Sigmoid colon (tissue), 7 donors: ENCODE measurements around the gene NPTX1. TPM values are rescaled to one million over a fixed set of nuclear protein-coding genes. Genes with fewer than 3 reads are reported as not detected.

Source experiments
- DNase-seq: peaks from one replicate; pipeline ENCODE4 v3.0.0-alpha.2; 2019
- H3K27ac ChIP-seq, 4 donors: fragments of 200-600 bp; sonication (generic); one replicate each; pipeline ENCODE4 v1.5.1; 2016 to 2019; ENCODE audit warnings: mild to moderate bottlenecking in 1 of 4
- H3K27me3 ChIP-seq, 3 donors: fragments of 200-600 bp; sonication (generic); one replicate each; pipeline ENCODE4 v1.5.1; 2019; ENCODE audit warnings: mild to moderate bottlenecking in 1 of 3
- H3K36me3 ChIP-seq, 4 donors: fragments of 200-600 bp; sonication (generic); one replicate each; pipeline ENCODE4 v1.5.1; 2016 to 2019
- H3K4me1 ChIP-seq, 4 donors: fragments of 200-600 bp; sonication (generic); one replicate each; pipeline ENCODE4 v1.5.1; 2017 to 2019
- H3K4me3 ChIP-seq, 4 donors: fragments of 200-600 bp; sonication (generic); one replicate each; pipeline ENCODE4 v1.5.1; 2017 to 2019; ENCODE audit warnings: mild to moderate bottlenecking in 2 of 4, moderate library complexity in 1 of 4
- H3K9me3 ChIP-seq, 4 donors: fragments of 200-600 bp in 3 of 4; sonication (generic) in 3 of 4; one replicate each; pipeline versions ENCODE4 v1.5.1 to v1.6.1; 2013 to 2019
- CTCF ChIP-seq, 4 experiments: fragments of 450-650 bp in 3 of 4; fragments of 200-600 bp in 1 of 4; IDR thresholded peaks; one replicate each; pipeline ENCODE4 v1.5.1; 2016 to 2019; ENCODE audit warnings: antibody characterized with exemption in 4 of 4, mild to moderate bottlenecking in 3 of 4, moderate library complexity in 2 of 4
- EP300 ChIP-seq, 4 donors: sonication (generic); formaldehyde crosslinking; IDR thresholded peaks; one replicate each; pipeline ENCODE4 v1.6.1; 2017; ENCODE audit warnings: antibody characterized with exemption in 4 of 4
- POLR2A ChIP-seq, 2 donors: fragments of 450-650 bp; IDR thresholded peaks; one replicate each; pipeline ENCODE4 v1.6.1; 2016; ENCODE audit warnings: antibody characterized with exemption in 2 of 2, mild to moderate bottlenecking in 2 of 2, moderate library complexity in 2 of 2
- POLR2AphosphoS5 ChIP-seq, 4 donors: sonication (generic); formaldehyde crosslinking; IDR thresholded peaks; one replicate each; pipeline ENCODE4 v1.6.1; 2017; ENCODE audit warnings: antibody characterized with exemption in 4 of 4
- WGBS, 2 donors: extraction: QIAGEN DNeasy Blood & Tissue Kit; methylation state at CpG; one replicate each; pipeline ENCODE4 v1.1.7; 2013; 5-methylcytosine and 5-hydroxymethylcytosine counted together
- intact Hi-C: fragments of 100-400 bp; cut with DNase I; formaldehyde crosslinking; loops from one replicate; pipeline ENCODE4 v1.15.1; 2023
- polyA plus RNA-seq, 3 donors: library from polyadenylated mRNA; stranded (reverse); fragments of 200-250 nt; gene quantifications; one replicate each; pipeline ENCODE4 v1.2.3, GENCODE V29; 2013
- total RNA-seq, 4 donors: library from RNA; depleted of rRNA; stranded (reverse); fragments of >200 nt; gene quantifications; one replicate each; pipeline ENCODE4 v1.1.0, GENCODE V29; 2016
- donor health status: healthy with polysubstance abuse.
- donor health status: Bipolar disorder and iron deficiency.
- donor health status: healthy.

NPTX1 gene
- total and polyA plus RNA-seq, 7 donors, result 0.60 to 67.3 (median 36.9) TPM

DNA sequence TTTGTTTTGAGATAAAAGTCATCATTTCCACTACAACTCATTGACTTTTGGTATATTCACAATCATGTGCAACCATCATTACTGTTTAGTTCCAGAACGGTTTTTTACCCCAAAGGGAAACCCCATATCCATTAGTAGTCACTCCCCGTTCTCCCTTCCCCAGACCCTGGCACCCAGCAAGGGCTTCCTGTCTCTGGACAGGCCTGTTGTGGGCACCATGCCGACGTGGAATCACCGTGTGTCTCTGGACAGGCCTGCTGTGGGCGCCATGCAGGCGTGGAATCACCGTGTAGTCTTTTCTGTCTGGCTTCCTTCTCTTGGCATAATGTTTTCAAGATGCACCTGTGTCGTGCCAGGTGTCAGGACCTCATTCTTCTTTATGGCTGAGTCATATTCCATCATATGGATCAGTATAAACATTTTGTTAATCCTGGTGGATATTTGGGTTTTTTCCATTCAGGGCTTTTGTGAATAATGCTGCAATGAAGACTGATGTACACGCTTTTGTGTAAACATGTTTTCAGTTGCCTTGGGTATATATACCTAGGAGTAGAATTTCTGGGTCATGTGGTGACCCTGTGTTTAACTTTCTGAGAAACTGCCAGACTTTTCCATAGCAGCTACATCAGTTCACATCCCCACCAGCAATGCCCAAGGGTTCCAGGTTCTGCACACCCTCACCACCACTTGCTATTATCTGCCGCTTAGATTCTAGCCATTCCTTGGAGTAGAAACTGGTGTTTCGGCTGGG lies 42.3 kb downstream of the NPTX1 start:
- Histone ChIP-seq H3K4me3 (no peak overlapping the region), H3K27ac (no peak overlapping the region), H3K36me3 (peaks cover 0 to 16% (median 3%) of the 10 kb centered on the region in 4 donors), H3K4me1 (no peaks in the 10 kb centered on the region), H3K27me3 (no peaks in the 10 kb centered on the region), H3K9me3 (no peaks in the 10 kb centered on the region)
- DNase-seq, result no peak
- TF ChIP-seq POLR2AphosphoS5 (IDR thresholded peaks at IDR 0.05) (no peak), POLR2A (IDR thresholded peaks at IDR 0.05) (no peak)
- WGBS, 2 donors, result 79 to 81% methylated on average over 12 of the region's 12 CpGs
- intact Hi-C loops, result no loop called here

- Histone ChIP-seq H3K4me3 (no peak overlapping the region), H3K36me3 (peaks cover 0 to 25% (median 3%) of the 10 kb centered on the region in 4 donors), H3K27me3 (no peaks in the 10 kb centered on the region), H3K27ac (no peak overlapping the region), H3K9me3 (no peaks in the 10 kb centered on the region), H3K4me1 (no peaks in the 10 kb centered on the region)
- intact Hi-C loops, result no loop called here
- 87 to 89% methylated on average over 6 of the region's 6 CpGs for WGBS, 2 donors
- no peak for DNase-seq
- TF ChIP-seq POLR2AphosphoS5 (IDR thresholded peaks at IDR 0.05) (no peak), CTCF (IDR thresholded peaks at IDR 0.05) (no peak), EP300 (IDR thresholded peaks at IDR 0.05) (no peak)
Observed at GRCh38 chr17:80432961-80433550, 43.4 kb downstream of the NPTX1 start.

DNA sequence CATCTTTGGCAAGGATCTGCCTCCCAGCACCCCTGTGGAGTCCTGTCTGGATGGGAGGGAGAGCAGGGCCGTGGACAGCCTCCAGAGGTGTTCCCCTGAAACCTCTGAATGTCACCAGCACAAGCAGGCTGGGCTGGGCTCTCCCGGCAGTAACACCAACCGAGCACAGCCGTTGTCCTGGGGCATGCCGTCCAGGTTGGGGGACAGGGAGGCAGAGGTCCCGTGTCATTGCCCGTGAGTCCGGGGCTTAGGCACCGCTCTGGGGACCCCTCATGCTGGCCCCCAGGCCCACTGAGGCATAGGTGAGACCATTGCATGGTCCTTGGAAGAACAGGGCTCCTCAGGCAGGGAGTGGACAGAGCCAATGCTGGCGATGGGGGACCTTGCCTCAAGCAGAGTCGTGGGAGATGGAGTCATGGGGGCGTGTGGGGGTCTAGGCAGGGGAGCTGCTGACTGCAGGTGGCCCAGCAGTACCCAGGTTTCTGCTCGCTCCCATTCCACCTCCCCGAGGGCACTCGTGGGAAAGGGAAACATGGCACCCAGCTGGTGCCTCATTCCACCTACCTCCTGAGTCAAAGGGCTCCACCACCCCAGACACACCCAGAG lies 44.0 kb downstream of the NPTX1 start:
- H3K27me3 ChIP-seq, result no peaks in the 10 kb centered on the region
- H3K4me3 ChIP-seq, result no peak overlapping the region
- H3K36me3 ChIP-seq, result peaks cover 0 to 31% (median 3%) of the 10 kb centered on the region in 4 donors
- intact Hi-C loops, result no loop called here
- WGBS, 2 donors, result 85 to 86% methylated on average over 15 of the region's 15 CpGs
- no peak for TF ChIP-seq EP300 (IDR thresholded peaks at IDR 0.05)
- no peak for TF ChIP-seq POLR2AphosphoS5 (IDR thresholded peaks at IDR 0.05)
- no peak for TF ChIP-seq POLR2A (IDR thresholded peaks at IDR 0.05)
- peaks cover 0 to under 1% (median 0%) of the 10 kb centered on the region in 4 donors for H3K4me1 ChIP-seq
- no peaks in the 10 kb centered on the region for H3K9me3 ChIP-seq
- no peak overlapping the region for H3K27ac ChIP-seq
- DNase-seq, result no peak

- TF ChIP-seq CTCF (IDR thresholded peaks at IDR 0.05) (no peak), POLR2A (IDR thresholded peaks at IDR 0.05) (no peak), EP300 (IDR thresholded peaks at IDR 0.05) (no peak)
- Histone ChIP-seq H3K9me3 (no peaks in the 10 kb centered on the region), H3K4me3 (no peak overlapping the region), H3K27ac (no peak overlapping the region), H3K27me3 (no peaks in the 10 kb centered on the region), H3K4me1 (peaks cover 0 to 9% (median 8%) of the 10 kb centered on the region in 4 donors), H3K36me3 (peaks cover 0 to 31% (median 3%) of the 10 kb centered on the region in 4 donors)
- 91 to 93% methylated on average over 29 of the region's 29 CpGs for WGBS, 2 donors
- no peak for DNase-seq
- intact Hi-C loops, result no loop called here
Observed at GRCh38 chr17:80431246-80432195, 44.9 kb downstream of the NPTX1 start.

DNA sequence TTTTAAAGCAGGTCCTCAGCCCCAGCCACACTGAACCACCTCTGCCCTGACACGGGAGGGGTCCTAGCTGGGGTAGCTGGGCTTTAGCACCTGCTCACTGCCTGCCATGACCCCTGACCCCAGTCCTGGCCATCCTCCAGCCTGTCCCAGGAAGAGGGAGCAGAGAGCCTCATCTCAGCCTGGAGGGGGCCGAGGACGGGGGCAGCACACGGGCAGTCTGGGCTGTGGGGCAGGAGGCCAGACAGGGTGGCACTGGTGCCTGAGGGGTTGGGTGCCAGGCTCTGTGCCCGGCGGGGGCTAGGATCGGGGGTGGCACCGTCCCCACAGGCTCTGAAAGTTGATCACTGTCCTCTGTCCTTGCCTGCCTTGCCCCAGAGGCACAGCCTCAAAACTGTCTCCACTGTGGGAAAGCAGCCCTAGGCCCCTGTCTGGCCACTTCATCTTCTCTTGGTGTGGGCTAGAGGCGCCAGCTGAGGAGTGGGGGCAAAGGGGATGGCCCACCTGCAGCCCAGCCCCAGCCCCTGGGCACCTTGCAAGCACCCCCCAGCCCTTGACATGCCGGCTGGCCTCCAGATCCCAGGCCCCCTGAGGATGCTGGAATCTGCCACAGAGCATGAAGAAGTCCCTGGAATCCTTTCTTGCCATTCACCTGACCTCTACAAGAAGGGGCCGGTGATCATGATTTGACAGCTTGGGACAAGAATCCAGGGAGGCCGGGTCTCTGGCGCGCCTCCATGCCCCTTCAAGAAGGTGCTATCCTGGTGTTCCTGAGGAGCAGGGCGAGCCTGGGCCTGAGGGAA lies 45.8 kb downstream of the NPTX1 start:
- TF ChIP-seq POLR2A (IDR thresholded peaks at IDR 0.05), result no peak
- TF ChIP-seq POLR2AphosphoS5 (IDR thresholded peaks at IDR 0.05), result no peak
- no peak for TF ChIP-seq CTCF (IDR thresholded peaks at IDR 0.05)
- Histone ChIP-seq H3K27me3 (no peaks in the 10 kb centered on the region), H3K9me3 (no peaks in the 10 kb centered on the region), H3K27ac (no peak overlapping the region), H3K4me3 (no peak overlapping the region), H3K4me1 (peaks cover 0 to 10% (median 9%) of the 10 kb centered on the region in 4 donors), H3K36me3 (peaks cover 0 to 26% (median 3%) of the 10 kb centered on the region in 4 donors)
- intact Hi-C loops, result no loop called here
- WGBS, 2 donors, result 92% methylated on average over 15 of the region's 15 CpGs
- no peak for DNase-seq
